Measurements from ENCODE around the gene FAM90A26.
"Not testable (repeated sequence)": the region's sequence is repeated elsewhere in the genome, so short reads cannot be mapped to it uniquely, and the experiment has no call there.

DNA sequence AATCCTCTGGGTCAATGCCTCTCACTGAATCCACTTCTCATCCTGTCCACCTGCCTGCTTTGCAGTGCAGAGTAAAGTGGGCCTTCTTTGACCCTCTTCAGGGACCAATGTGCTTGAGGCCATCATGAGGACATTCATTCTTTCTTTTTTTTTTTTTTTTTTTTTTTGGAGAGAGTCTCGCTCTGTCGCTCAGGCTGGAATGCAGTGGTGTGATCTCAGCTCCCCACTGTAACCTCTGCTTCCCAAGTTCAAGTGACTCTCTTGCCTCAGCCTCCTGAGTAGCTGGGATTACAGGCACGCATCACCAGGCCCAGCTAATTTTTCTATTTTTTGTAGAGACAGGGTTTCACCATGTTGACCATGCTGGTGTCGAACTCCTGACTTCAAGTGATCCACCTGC is 22.8 kb upstream of the FAM90A26 start:
- not testable (repeated sequence) for TF ChIP-seq EP300 (IDR thresholded peaks at IDR 0.05)
- TF ChIP-seq, protein P1, sequence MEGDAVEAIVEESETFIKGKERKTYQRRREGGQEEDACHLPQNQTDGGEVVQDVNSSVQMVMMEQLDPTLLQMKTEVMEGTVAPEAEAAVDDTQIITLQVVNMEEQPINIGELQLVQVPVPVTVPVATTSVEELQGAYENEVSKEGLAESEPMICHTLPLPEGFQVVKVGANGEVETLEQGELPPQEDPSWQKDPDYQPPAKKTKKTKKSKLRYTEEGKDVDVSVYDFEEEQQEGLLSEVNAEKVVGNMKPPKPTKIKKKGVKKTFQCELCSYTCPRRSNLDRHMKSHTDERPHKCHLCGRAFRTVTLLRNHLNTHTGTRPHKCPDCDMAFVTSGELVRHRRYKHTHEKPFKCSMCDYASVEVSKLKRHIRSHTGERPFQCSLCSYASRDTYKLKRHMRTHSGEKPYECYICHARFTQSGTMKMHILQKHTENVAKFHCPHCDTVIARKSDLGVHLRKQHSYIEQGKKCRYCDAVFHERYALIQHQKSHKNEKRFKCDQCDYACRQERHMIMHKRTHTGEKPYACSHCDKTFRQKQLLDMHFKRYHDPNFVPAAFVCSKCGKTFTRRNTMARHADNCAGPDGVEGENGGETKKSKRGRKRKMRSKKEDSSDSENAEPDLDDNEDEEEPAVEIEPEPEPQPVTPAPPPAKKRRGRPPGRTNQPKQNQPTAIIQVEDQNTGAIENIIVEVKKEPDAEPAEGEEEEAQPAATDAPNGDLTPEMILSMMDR (IDR thresholded peaks at IDR 0.05), result not testable (repeated sequence)
